Dendritic cell treated with granulocyte-macrophage colony-stimulating factor and Interleukin-4, amounts not matched to agents 40 ng/mL and 50 ng/mL, for 4 days (primary cell): ENCODE data around the gene RTRAF.

Experiments
- H3K27ac Mint-ChIP-seq: one replicate; pipeline ENCODE4 v1.8.0; 2022; ENCODE audit warnings: mild to moderate bottlenecking, mixed read lengths
- H3K27me3 Mint-ChIP-seq: one replicate; pipeline ENCODE4 v1.8.0; 2022; ENCODE audit warnings: mild to moderate bottlenecking, mixed read lengths
- H3K36me3 Mint-ChIP-seq: one replicate; pipeline ENCODE4 v1.8.0; 2022; ENCODE audit warnings: low read depth, mixed read lengths
- H3K4me1 Mint-ChIP-seq: one replicate; pipeline ENCODE4 v1.8.0; 2022; ENCODE audit warnings: low read depth, mixed read lengths
- H3K4me3 Mint-ChIP-seq: one replicate; pipeline ENCODE4 v1.8.0; 2022; ENCODE audit warnings: mild to moderate bottlenecking, moderate library complexity, mixed read lengths
- H3K9me3 Mint-ChIP-seq: one replicate; pipeline ENCODE4 v1.8.0; 2022; ENCODE audit warnings: mixed read lengths
- intact Hi-C: fragments of 100-400 bp; cut with micrococcal nuclease; formaldehyde crosslinking; loops from one replicate; pipeline ENCODE4 v1.15.0; 2022

Gene RTRAF

GRCh38 chr14:52018970-52019369, 29.6 kb downstream of the RTRAF start:
- Mint-ChIP-seq H3K9me3 (no peaks in the 10 kb centered on the region), H3K36me3 (no peaks in the 10 kb centered on the region), H3K4me3 (no peak overlapping the region), H3K27ac (no peak overlapping the region), H3K4me1 (peaks cover 17% of the 10 kb centered on the region), H3K27me3 (peaks cover 9% of the 10 kb centered on the region)
- intact Hi-C loops = no loop called here

- Mint-ChIP-seq H3K9me3 (no peaks in the 10 kb centered on the region), H3K36me3 (no peaks in the 10 kb centered on the region), H3K27ac (no peak overlapping the region), H3K4me1 (peaks cover 8% of the 10 kb centered on the region), H3K27me3 (peaks cover 9% of the 10 kb centered on the region), H3K4me3 (no peak overlapping the region)
- intact Hi-C loops = no loop called here
Measured at GRCh38 chr14:52020161-52020714, 30.9 kb downstream of the RTRAF start.

- intact Hi-C loops = no loop called here
- Mint-ChIP-seq H3K27me3 (peaks cover 9% of the 10 kb centered on the region), H3K9me3 (no peaks in the 10 kb centered on the region), H3K4me1 (peaks cover 8% of the 10 kb centered on the region), H3K4me3 (no peak overlapping the region), H3K36me3 (no peaks in the 10 kb centered on the region), H3K27ac (no peak overlapping the region)
Measured at GRCh38 chr14:52020866-52021717, 31.7 kb downstream of the RTRAF start.

- intact Hi-C loops = no loop called here
- H3K27ac Mint-ChIP-seq = no peak overlapping the region
- no peaks in the 10 kb centered on the region for H3K36me3 Mint-ChIP-seq
- H3K4me3 Mint-ChIP-seq = no peak overlapping the region
- H3K4me1 Mint-ChIP-seq = peaks cover under 1% of the 10 kb centered on the region
- no peaks in the 10 kb centered on the region for H3K9me3 Mint-ChIP-seq
- H3K27me3 Mint-ChIP-seq = peaks cover 5% of the 10 kb centered on the region
Measured at GRCh38 chr14:52021957-52022600, 32.7 kb downstream of the RTRAF start.

- Mint-ChIP-seq H3K27me3 (peaks cover 4% of the 10 kb centered on the region), H3K36me3 (no peaks in the 10 kb centered on the region), H3K4me3 (no peak overlapping the region), H3K9me3 (no peaks in the 10 kb centered on the region), H3K27ac (no peak overlapping the region), H3K4me1 (no peaks in the 10 kb centered on the region)
- intact Hi-C loops = no loop called here
Measured at GRCh38 chr14:52023518-52023917, 34.2 kb downstream of the RTRAF start.

- H3K4me1 Mint-ChIP-seq = no peaks in the 10 kb centered on the region
- H3K27ac Mint-ChIP-seq = no peak overlapping the region
- H3K4me3 Mint-ChIP-seq = no peak overlapping the region
- H3K36me3 Mint-ChIP-seq = no peaks in the 10 kb centered on the region
- no peaks in the 10 kb centered on the region for H3K9me3 Mint-ChIP-seq
- peaks cover 2% of the 10 kb centered on the region for H3K27me3 Mint-ChIP-seq
- intact Hi-C loops = no loop called here
Measured at GRCh38 chr14:52025310-52025709, 36.0 kb downstream of the RTRAF start.

GRCh38 chr14:52026017-52026660, 36.8 kb downstream of the RTRAF start:
- intact Hi-C loops = no loop called here
- no peaks in the 10 kb centered on the region for H3K9me3 Mint-ChIP-seq
- no peaks in the 10 kb centered on the region for H3K36me3 Mint-ChIP-seq
- H3K4me3 Mint-ChIP-seq = no peak overlapping the region
- no peak overlapping the region for H3K27ac Mint-ChIP-seq
- H3K4me1 Mint-ChIP-seq = no peaks in the 10 kb centered on the region
- no peaks in the 10 kb centered on the region for H3K27me3 Mint-ChIP-seq

GRCh38 chr14:52026901-52027300, 37.6 kb downstream of the RTRAF start:
- Mint-ChIP-seq H3K4me1 (no peaks in the 10 kb centered on the region), H3K27me3 (no peaks in the 10 kb centered on the region), H3K36me3 (no peaks in the 10 kb centered on the region), H3K27ac (no peak overlapping the region), H3K9me3 (no peaks in the 10 kb centered on the region), H3K4me3 (no peak overlapping the region)
- intact Hi-C loops = no loop called here

- no peaks in the 10 kb centered on the region for H3K27me3 Mint-ChIP-seq
- no peak overlapping the region for H3K27ac Mint-ChIP-seq
- H3K36me3 Mint-ChIP-seq = no peaks in the 10 kb centered on the region
- intact Hi-C loops = no loop called here
- H3K4me1 Mint-ChIP-seq = no peaks in the 10 kb centered on the region
- H3K4me3 Mint-ChIP-seq = no peak overlapping the region
- H3K9me3 Mint-ChIP-seq = no peaks in the 10 kb centered on the region
Measured at GRCh38 chr14:52029881-52030280, 40.5 kb downstream of the RTRAF start.

- intact Hi-C loops = no loop called here
- H3K4me1 Mint-ChIP-seq = no peaks in the 10 kb centered on the region
- no peak overlapping the region for H3K27ac Mint-ChIP-seq
- H3K36me3 Mint-ChIP-seq = no peaks in the 10 kb centered on the region
- no peak overlapping the region for H3K4me3 Mint-ChIP-seq
- peaks cover 8% of the 10 kb centered on the region for H3K9me3 Mint-ChIP-seq
- no peaks in the 10 kb centered on the region for H3K27me3 Mint-ChIP-seq
Measured at GRCh38 chr14:52031781-52032180, 42.4 kb downstream of the RTRAF start.

- Mint-ChIP-seq H3K27me3 (no peaks in the 10 kb centered on the region), H3K9me3 (peaks cover 8% of the 10 kb centered on the region)
Measured at GRCh38 chr14:52032204-52032801, 43.0 kb downstream of the RTRAF start.

GRCh38 chr14:52033101-52033642, 43.8 kb downstream of the RTRAF start:
- H3K4me3 Mint-ChIP-seq = no peak overlapping the region
- H3K27me3 Mint-ChIP-seq = no peaks in the 10 kb centered on the region
- H3K4me1 Mint-ChIP-seq = no peaks in the 10 kb centered on the region
- peaks cover 8% of the 10 kb centered on the region for H3K9me3 Mint-ChIP-seq
- H3K36me3 Mint-ChIP-seq = no peaks in the 10 kb centered on the region
- no peak overlapping the region for H3K27ac Mint-ChIP-seq
- intact Hi-C loops = no loop called here

More at GRCh38 chr14:52032204-52032801, 43.0 kb downstream of the RTRAF start:
- Mint-ChIP-seq H3K4me3 (no peak overlapping the region), H3K4me1 (no peaks in the 10 kb centered on the region), H3K27ac (no peak overlapping the region), H3K36me3 (no peaks in the 10 kb centered on the region)
- intact Hi-C loops = no loop called here

GRCh38 chr14:52039124-52039815, 49.9 kb downstream of the RTRAF start:
- Mint-ChIP-seq H3K4me1 (no peaks in the 10 kb centered on the region), H3K9me3 (peaks cover 8% of the 10 kb centered on the region), H3K4me3 (no peak overlapping the region), H3K36me3 (no peaks in the 10 kb centered on the region), H3K27ac (no peak overlapping the region), H3K27me3 (peaks cover 5% of the 10 kb centered on the region)
- intact Hi-C loops = no loop called here
